DMS153 (cell line): Measurements from ENCODE around the gene METTL22.

Experiments
- DNase-seq: peaks from one replicate; lab custom pipeline; 2025; lab: John Stamatoyannopoulos, UW

Gene METTL22

DNA sequence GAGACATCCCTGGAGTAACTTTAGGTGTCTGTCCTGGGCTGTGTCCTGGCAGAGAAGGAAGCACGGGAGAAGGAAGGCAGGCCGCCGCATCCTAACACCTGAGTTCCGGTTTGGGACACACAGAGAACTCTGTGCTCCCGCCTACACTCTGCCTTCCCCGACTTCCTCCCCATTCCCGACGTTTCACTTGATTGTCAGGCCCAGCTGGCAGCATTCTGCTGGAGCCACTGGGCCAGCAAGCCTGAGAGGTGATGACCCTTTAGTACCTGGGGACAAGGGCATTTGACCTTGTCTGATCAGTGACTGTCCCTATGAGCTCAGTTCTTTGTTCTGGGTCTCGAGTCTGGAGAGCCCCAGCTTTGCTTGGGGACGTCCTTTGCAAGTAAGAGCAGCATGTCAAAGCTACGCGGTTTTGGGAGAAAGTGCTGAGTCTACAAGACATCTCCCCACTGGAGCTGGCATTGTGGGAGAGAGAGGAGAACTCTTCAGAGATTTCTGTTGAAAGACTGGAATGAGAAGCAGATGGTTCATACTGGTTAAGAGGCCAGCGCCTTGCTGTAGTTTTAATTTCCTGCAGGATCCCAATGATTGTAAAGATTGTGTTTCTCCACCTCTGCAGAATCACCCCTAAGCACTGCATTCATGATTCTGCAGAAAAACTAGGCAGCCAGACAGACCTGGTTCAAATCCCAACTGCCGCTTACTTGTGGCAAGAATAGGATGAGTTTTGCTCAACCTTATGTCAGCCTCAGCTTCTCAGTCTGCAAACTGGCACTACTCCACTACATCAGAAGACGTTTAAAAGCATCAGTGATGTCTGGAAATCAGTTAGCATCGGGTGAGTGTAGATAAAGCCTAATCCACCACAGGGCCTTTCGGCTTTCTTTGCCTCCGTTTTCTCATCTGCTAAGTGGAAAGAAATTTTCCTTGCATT is 73.6 kb downstream of the METTL22 start:
- no peak for DNase-seq

DNA sequence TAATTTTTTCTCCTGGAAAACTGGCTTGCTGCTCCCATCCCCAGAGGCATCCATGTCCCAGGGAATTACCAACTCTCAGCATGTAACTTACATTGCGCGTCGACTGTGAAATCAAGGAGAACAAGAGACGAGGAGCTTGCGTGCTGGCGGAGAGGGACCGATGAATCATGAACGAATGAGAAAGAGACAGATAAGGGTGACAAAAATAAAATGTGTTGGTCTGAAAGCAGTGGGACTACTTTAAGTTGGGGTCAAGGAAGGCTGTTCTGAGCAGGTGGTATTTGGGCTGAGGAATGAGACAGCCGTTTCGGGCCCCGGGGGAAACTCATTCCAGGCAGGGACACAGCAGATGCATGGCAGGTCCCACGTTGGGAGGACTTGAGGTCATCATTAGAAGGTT is 75.4 kb downstream of the METTL22 start:
- DNase-seq, result no peak

DNA sequence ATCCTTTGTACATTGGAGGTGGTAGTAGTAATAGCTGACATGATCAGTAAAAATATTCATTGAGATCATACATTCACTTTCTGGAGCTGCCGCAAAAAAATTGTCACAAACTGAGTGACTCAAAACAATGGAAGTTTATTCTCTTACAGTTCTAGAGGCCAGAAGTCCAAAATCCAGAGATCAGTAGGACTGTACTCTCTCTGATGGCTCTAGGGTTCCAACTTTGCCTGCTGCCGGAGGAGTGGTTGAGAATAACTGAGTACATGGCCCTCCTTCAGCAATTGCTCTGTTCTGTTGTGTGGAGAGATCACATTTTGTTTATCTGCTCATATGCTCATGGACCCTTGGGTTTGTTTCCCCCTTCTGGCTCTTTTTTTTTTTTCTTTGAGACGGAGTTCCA is 76.5 kb downstream of the METTL22 start:
- DNase-seq, result no peak
